Neutrophil (primary cell): ENCODE measurements around the gene SLC2A5.
"Not testable (repeated sequence)": the region's sequence is repeated elsewhere in the genome, so short reads cannot be mapped to it uniquely, and the experiment has no call there.

Source experiments
- H3K27ac ChIP-seq: fragments of 200-600 bp; sonication (generic); 2 replicates; pipeline ENCODE4 v1.5.1; 2016; ENCODE audit warnings: mild to moderate bottlenecking, moderate library complexity
- H3K27me3 ChIP-seq: fragments of 200-600 bp; sonication (generic); 2 replicates; pipeline ENCODE4 v1.6.0; 2016; ENCODE audit warnings: mild to moderate bottlenecking
- H3K36me3 ChIP-seq: fragments of 200-600 bp; sonication (generic); 2 replicates; pipeline ENCODE4 v1.5.1; 2017
- H3K4me1 ChIP-seq, 2 experiments: fragments of 200-600 bp in 1 of 2; sonication (generic) in 1 of 2; 1 replicate in 1 of 2; 2 replicates in 1 of 2; pipeline versions ENCODE4 v1.5.1 to v1.6.1; 2013 to 2016; ENCODE audit warnings: low read depth in 1 of 2, low read length in 1 of 2, mild to moderate bottlenecking in 1 of 2, moderate library complexity in 1 of 2; ENCODE audit not compliant: control insufficient read depth in 1 of 2, insufficient read depth in 1 of 2
- H3K4me3 ChIP-seq, 2 experiments: fragments of 200-600 bp in 1 of 2; sonication (generic) in 1 of 2; 1 replicate in 1 of 2; 2 replicates in 1 of 2; pipeline ENCODE4 v1.5.1; 2013 to 2016; ENCODE audit warnings: low read depth in 1 of 2, low read length in 1 of 2, mild to moderate bottlenecking in 1 of 2, moderate library complexity in 1 of 2
- H3K9me3 ChIP-seq: fragments of 200-600 bp; sonication (generic); 2 replicates; pipeline ENCODE4 v1.5.1; 2016
- TF ChIP-seq, protein P1 (sequence below): fragments of 200-600 bp; sonication (generic); IDR thresholded peaks from 2 replicates; pipeline ENCODE4 v1.5.1; 2016; ENCODE audit warnings: antibody characterized with exemption

The SLC2A5 gene

DNA sequence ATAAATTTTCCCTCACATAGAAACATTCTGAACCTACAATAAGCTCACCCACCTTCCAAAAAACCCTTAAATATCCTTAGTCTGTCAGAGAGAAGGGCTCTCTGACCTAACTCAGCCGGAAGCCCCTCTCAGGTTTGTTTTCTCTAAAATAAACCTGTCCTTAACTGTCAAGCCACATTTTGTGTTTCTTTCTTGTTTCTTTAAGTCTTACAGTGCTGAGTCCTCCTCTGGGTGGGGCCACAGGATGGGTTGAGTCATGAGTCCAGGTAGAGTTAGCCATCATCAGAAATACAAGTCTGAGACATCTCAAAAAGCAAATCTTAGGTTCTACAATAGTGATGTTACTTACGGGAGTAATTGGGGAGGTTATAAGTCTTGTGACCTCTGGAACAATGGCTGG lies 26.4 kb upstream of the SLC2A5 start:
- no peaks in the 10 kb centered on the region for H3K27me3 ChIP-seq
- H3K4me3 ChIP-seq: no peak overlapping the region
- no peak overlapping the region for H3K27ac ChIP-seq
- no peaks in the 10 kb centered on the region for H3K36me3 ChIP-seq
- H3K9me3 ChIP-seq: no peaks in the 10 kb centered on the region
- peaks cover 37 to 39% of the 10 kb centered on the region in 2 experiments for H3K4me1 ChIP-seq
- TF ChIP-seq, protein P1, sequence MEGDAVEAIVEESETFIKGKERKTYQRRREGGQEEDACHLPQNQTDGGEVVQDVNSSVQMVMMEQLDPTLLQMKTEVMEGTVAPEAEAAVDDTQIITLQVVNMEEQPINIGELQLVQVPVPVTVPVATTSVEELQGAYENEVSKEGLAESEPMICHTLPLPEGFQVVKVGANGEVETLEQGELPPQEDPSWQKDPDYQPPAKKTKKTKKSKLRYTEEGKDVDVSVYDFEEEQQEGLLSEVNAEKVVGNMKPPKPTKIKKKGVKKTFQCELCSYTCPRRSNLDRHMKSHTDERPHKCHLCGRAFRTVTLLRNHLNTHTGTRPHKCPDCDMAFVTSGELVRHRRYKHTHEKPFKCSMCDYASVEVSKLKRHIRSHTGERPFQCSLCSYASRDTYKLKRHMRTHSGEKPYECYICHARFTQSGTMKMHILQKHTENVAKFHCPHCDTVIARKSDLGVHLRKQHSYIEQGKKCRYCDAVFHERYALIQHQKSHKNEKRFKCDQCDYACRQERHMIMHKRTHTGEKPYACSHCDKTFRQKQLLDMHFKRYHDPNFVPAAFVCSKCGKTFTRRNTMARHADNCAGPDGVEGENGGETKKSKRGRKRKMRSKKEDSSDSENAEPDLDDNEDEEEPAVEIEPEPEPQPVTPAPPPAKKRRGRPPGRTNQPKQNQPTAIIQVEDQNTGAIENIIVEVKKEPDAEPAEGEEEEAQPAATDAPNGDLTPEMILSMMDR: no peak

DNA sequence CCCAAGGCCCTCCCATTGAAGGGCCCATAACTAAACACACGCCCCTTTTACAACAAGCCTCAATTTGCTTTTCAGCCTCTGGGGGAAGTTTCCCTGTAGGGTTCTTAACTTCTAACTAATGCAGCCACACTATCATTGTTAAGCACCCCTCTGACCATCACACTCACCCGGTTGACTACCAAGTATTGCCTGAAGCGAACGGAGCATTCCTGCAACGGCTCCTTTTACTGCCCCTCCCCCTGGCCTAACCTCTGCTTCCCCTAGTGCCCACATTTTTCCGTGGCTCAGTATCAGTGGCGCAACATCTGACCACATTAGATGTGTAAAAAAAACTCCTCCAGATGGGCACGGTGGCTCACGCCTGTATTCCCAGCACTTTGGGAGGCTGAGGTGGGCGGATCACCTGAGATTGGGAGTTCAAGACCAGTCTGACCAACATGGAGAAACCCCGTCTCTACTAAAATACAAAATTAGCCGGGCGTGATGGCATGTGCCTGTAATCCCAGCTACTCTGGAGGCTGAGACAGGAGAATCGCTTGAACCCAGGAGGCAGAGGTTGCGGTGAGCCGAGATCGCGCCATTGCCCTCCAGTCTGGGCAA lies 24.7 kb upstream of the SLC2A5 start:
- H3K4me1 ChIP-seq: peaks cover 54 to 56% of the 10 kb centered on the region in 2 experiments
- H3K27ac ChIP-seq: peak overlapping the region; percentile 86
- H3K4me3 ChIP-seq: peak overlapping the region; percentile 29 to 31
- H3K36me3 ChIP-seq, H3K9me3 ChIP-seq, H3K27me3 ChIP-seq: not testable (repeated sequence)

DNA sequence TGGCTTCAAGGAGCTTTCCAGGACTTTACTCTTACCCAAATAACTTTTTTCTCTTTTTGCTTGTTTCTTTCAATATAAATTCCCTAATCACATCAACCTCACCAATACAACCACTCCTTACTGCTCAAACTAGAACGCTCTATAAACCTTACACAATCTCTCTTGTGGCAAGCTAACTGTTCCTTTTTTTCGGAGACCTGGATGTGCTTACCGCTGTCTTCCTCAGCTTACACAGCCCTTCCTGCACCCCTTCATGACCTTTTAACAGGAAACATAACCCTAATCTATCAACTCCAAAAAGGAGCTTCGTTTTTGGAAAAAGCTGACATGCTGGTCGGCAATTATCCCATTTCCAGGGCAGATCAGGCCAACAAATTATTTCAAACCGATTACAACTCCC lies 24.1 kb upstream of the SLC2A5 start:
- H3K4me1 ChIP-seq: peaks cover 59 to 61% of the 10 kb centered on the region in 2 experiments
- H3K9me3 ChIP-seq: no peaks in the 10 kb centered on the region
- H3K36me3 ChIP-seq: no peaks in the 10 kb centered on the region
- no peaks in the 10 kb centered on the region for H3K27me3 ChIP-seq
- TF ChIP-seq, protein P1: no peak
- peak overlapping the region; percentile 29 to 31 for H3K4me3 ChIP-seq
- peak overlapping the region; percentile 86 for H3K27ac ChIP-seq

DNA sequence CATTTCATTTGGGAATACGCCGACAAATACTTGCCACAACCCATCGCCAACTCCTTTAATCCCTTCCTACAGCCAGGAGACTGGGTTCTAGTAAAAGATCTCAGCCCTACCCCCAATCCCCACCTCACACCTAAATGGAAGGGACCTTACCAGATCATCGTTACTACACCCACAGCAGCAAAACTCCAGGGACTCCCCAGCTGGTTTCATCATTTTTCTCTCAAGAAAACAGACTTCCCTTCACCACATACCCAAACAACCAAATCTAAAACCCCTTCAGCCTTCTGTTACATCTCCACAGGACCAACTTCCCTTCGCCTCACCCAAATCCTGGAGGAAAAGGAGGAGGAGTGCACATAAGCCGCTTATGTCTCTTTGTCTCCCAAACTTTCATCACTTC lies 23.7 kb upstream of the SLC2A5 start:
- TF ChIP-seq, protein P1: no peak
- Histone ChIP-seq H3K36me3 (no peaks in the 10 kb centered on the region), H3K27ac (peak overlapping the region; percentile 86), H3K9me3 (no peaks in the 10 kb centered on the region), H3K4me3 (peak overlapping the region; percentile 29 to 31), H3K27me3 (no peaks in the 10 kb centered on the region), H3K4me1 (peaks cover 64 to 66% of the 10 kb centered on the region in 2 experiments)

DNA sequence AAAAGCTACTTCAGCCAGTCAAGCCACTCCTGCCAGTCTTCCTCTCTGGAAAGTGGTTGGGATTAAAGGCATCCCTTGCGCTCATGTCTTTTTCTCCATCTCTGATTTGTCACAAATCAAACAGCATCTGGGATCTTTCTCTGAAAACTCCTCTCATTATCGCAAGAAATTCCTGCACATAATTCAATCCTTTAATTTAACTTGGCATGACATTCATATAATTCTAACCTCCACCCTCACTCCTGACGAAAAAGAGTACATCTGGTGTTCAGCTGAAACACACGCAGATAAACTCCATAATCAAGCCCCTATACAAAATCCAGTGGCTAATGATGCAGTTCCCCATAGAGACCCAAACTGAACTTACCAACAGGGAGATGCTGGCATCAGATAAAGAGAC lies 19.4 kb upstream of the SLC2A5 start:
- peaks cover 100% of the 10 kb centered on the region in 2 experiments for H3K4me1 ChIP-seq
- H3K36me3 ChIP-seq: no peaks in the 10 kb centered on the region
- no peaks in the 10 kb centered on the region for H3K9me3 ChIP-seq
- no peak overlapping the region for H3K4me3 ChIP-seq
- H3K27ac ChIP-seq: peak overlapping the region; percentile 86
- no peaks in the 10 kb centered on the region for H3K27me3 ChIP-seq
- TF ChIP-seq, protein P1: no peak

DNA sequence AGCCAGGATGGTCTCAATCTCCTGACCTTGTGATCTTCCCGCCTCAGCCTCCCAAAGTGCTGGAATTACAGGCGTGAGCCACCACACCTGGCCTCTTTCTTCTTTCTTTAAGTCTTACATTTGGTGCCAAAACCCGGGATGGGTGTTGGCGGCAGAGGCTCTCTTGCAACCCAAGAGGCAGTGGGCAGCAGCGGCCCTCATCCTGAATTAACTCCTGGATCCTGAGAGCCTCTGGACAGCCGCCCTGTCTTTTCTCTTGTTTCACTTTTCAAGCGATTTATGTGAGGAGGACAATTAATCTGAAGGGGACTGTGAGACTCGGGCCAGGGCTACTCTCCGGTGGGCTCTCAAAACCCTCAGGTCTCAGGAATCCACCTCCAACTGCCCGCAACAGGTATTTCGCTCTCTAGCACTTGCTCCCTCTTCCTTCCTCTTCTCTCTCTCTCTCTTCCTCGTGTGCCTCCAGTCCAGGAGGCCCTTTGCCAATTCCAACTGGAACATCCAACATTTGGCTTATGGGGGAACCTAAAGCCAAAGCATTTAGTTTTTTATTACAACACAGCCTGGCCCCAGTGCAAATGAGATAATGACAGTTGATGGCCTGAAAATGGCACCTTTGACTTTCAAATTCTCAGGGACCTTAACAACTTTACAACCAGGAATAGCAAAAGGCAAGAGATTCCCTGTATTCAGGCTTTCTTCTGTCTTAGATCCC lies 18.1 kb upstream of the SLC2A5 start:
- Histone ChIP-seq H3K27me3 (no peaks in the 10 kb centered on the region), H3K9me3 (no peaks in the 10 kb centered on the region), H3K4me1 (peaks cover 100% of the 10 kb centered on the region in 2 experiments), H3K4me3 (no peak overlapping the region), H3K36me3 (no peaks in the 10 kb centered on the region), H3K27ac (peak overlapping the region; percentile 86)
- TF ChIP-seq, protein P1: no peak
